Measurements from ENCODE around the gene ARHGAP15. TPM values are rescaled to one million over a fixed set of nuclear protein-coding genes. Genes with fewer than 3 reads are reported as not detected.

ARHGAP15 gene
- total RNA-seq, 2 donors from 2014 or later: 0.41 to 4.3 TPM

GRCh38 chr2:143259368-143259958, 130.2 kb downstream of the ARHGAP15 start:
- 6% methylated on average over 5 of the region's 5 CpGs for WGBS
- no peaks in the 10 kb centered on the region for H3K36me3 ChIP-seq
- peak; percentile 68 for DNase-seq (ENCODE audit: low spot score)
- intact Hi-C loops (cut with DNase I): loop anchor here (5.0 to 10.0 kb wide), 3 partner anchors 97 to 225 kb away; no protein-coding TSS in a partner anchor
- no peak overlapping the region for H3K27ac ChIP-seq
- H3K4me3 ChIP-seq: no peak overlapping the region
- no peaks in the 10 kb centered on the region for H3K9me3 ChIP-seq
- no peaks in the 10 kb centered on the region for H3K27me3 ChIP-seq (replicated peaks; ENCODE audit: insufficient read depth)
- H3K4me1 ChIP-seq (replicated peaks): no peaks in the 10 kb centered on the region
- TF ChIP-seq POLR2AphosphoS5 (IDR thresholded peaks at IDR 0.05): no peak
- peak; percentile 19 to 69 (median 60) for TF ChIP-seq CTCF (IDR thresholded peaks at IDR 0.05)
- no peak for TF ChIP-seq POLR2A (IDR thresholded peaks at IDR 0.05)

- 74% methylated on average over 4 of the region's 4 CpGs for WGBS
- H3K9me3 ChIP-seq: no peaks in the 10 kb centered on the region
- DNase-seq (ENCODE audit: low spot score): no peak
- TF ChIP-seq POLR2AphosphoS5 (IDR thresholded peaks at IDR 0.05) (no peak), POLR2A (IDR thresholded peaks at IDR 0.05) (no peak), CTCF (IDR thresholded peaks at IDR 0.05) (no peak)
- intact Hi-C loops (cut with DNase I): no loop called here
- H3K27me3 ChIP-seq (replicated peaks; ENCODE audit: insufficient read depth): no peaks in the 10 kb centered on the region
- H3K4me3 ChIP-seq: no peak overlapping the region
- H3K4me1 ChIP-seq (replicated peaks): no peaks in the 10 kb centered on the region
- H3K36me3 ChIP-seq: no peaks in the 10 kb centered on the region
- H3K27ac ChIP-seq: no peak overlapping the region
These were observed 132.8 kb downstream of the ARHGAP15 start for GRCh38 chr2:143261986-143262385.

- H3K4me1 ChIP-seq (replicated peaks): no peaks in the 10 kb centered on the region
- 93% methylated on average over 4 of the region's 4 CpGs for WGBS
- DNase-seq (ENCODE audit: low spot score): no peak
- H3K4me3 ChIP-seq: no peak overlapping the region
- no peaks in the 10 kb centered on the region for H3K9me3 ChIP-seq
- H3K27ac ChIP-seq: no peak overlapping the region
- intact Hi-C loops (cut with DNase I): no loop called here
- no peaks in the 10 kb centered on the region for H3K36me3 ChIP-seq
- no peaks in the 10 kb centered on the region for H3K27me3 ChIP-seq (replicated peaks; ENCODE audit: insufficient read depth)
- TF ChIP-seq POLR2A (IDR thresholded peaks at IDR 0.05) (no peak), POLR2AphosphoS5 (IDR thresholded peaks at IDR 0.05) (no peak), CTCF (IDR thresholded peaks at IDR 0.05) (no peak)
These were observed 133.2 kb downstream of the ARHGAP15 start for GRCh38 chr2:143262389-143262788.

GRCh38 chr2:143263066-143263625, 133.9 kb downstream of the ARHGAP15 start:
- Histone ChIP-seq H3K36me3 (no peaks in the 10 kb centered on the region), H3K9me3 (no peaks in the 10 kb centered on the region), H3K27ac (no peak overlapping the region), H3K27me3 (replicated peaks; ENCODE audit: insufficient read depth) (no peaks in the 10 kb centered on the region), H3K4me3 (no peak overlapping the region), H3K4me1 (replicated peaks) (no peaks in the 10 kb centered on the region)
- TF ChIP-seq CTCF (IDR thresholded peaks at IDR 0.05): no peak
- TF ChIP-seq POLR2A (IDR thresholded peaks at IDR 0.05): no peak
- TF ChIP-seq POLR2AphosphoS5 (IDR thresholded peaks at IDR 0.05): no peak
- intact Hi-C loops (cut with DNase I): no loop called here
- DNase-seq (ENCODE audit: low spot score): no peak
- WGBS: 97% methylated on average over 2 of the region's 2 CpGs

- intact Hi-C loops (cut with DNase I): no loop called here
- H3K36me3 ChIP-seq: no peaks in the 10 kb centered on the region
- no peaks in the 10 kb centered on the region for H3K27me3 ChIP-seq (replicated peaks; ENCODE audit: insufficient read depth)
- no peaks in the 10 kb centered on the region for H3K9me3 ChIP-seq
- DNase-seq (ENCODE audit: low spot score): peak; percentile 48
- TF ChIP-seq POLR2A (IDR thresholded peaks at IDR 0.05): no peak
- TF ChIP-seq POLR2AphosphoS5 (IDR thresholded peaks at IDR 0.05): peak; percentile 56
- WGBS: 11% methylated on average over 2 of the region's 2 CpGs
- H3K27ac ChIP-seq: no peak overlapping the region
- no peak overlapping the region for H3K4me3 ChIP-seq
- H3K4me1 ChIP-seq (replicated peaks): no peaks in the 10 kb centered on the region
These were observed 135.6 kb downstream of the ARHGAP15 start for GRCh38 chr2:143264851-143265250.
